GM21528 (cell line): ENCODE measurements around the gene POLR3B.

Experiments used
- ATAC-seq: cut with Tn5 transposase; IDR thresholded peaks from one replicate; pipeline ENCODE4 v1.9.1; 2021; ENCODE audit warnings: mild to moderate bottlenecking, moderate library complexity; ENCODE audit not compliant: unreplicated experiment, low FRiP score

The POLR3B gene

GRCh38 chr12:106409878-106410277, 52.3 kb downstream of the POLR3B start:
- no peak for ATAC-seq

- ATAC-seq = no peak
Measured at GRCh38 chr12:106412563-106412962, 55.0 kb downstream of the POLR3B start.

- no peak for ATAC-seq
Measured at GRCh38 chr12:106415134-106415533, 57.6 kb downstream of the POLR3B start.

DNA sequence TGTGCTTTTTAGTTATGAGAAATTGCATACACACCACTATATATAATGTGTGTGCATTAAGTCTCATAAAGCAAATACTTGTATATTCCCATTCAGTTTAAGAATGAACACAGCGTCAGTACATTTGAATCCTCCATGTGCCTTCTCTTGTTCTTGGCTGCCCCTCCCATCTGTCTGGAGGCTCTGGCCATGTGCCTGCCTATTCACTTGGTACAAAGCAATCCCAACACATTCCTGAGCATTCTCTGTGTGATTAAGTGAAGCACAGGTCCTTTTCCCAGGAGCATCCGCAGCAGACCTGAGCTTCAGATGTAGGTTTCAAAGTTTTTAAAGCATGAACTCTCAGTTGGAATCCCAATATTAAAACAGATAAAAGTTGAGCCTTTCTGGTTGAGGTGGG, 58.7 kb downstream of the POLR3B start:
- ATAC-seq = no peak

DNA sequence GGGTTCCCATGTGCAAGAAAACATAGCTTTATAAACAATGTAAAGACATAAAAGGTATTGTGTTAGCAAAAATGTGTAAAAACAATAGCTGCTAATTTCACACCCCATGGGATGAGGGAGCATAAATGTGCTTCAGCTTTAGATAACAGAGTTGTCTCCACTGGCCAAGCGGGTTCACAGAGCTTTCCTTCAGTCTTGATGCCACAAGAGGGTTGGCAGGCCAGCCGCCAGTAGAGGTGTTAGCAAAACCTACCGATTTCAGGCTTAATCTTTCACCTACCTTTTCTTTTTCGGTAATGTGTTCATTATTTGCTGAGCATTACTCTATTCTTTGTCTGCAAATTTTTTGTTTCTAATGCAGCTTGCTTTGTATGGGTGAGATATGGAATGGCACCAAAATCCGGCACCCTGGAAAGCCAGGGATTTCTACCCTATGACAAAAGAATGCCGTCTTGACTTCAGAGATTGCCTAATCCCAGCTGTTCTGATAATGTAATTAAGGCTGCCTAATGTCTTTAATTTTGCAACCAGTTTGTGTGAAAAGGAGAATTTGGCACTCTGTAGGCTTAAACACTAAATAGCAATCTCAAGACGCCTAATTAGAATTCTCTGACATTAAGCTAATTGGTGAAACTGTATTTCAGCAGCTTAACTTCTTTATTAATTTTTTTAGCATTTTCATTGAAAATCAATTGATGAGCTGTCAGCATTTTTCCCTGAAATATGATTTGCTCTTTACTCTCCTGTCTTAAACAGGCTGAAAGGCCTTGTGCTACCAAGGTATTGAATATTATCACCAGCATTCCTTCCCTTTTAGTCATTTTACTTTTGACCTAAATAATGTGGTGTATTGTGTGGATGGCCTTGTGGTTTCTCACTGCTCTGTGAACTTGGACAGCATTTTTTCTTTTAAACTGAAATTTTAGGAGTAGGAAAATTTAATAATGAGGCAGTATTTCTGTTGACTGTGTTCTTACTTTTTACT, 60.7 kb downstream of the POLR3B start:
- ATAC-seq = no peak

- no peak for ATAC-seq
Measured at GRCh38 chr12:106418970-106419369, 61.4 kb downstream of the POLR3B start.

- ATAC-seq = no peak
Measured at GRCh38 chr12:106423291-106423690, 65.7 kb downstream of the POLR3B start.

GRCh38 chr12:106425061-106425702, 67.6 kb downstream of the POLR3B start:
- no peak for ATAC-seq

GRCh38 chr12:106427917-106428316, 70.4 kb downstream of the POLR3B start:
- ATAC-seq = no peak

DNA sequence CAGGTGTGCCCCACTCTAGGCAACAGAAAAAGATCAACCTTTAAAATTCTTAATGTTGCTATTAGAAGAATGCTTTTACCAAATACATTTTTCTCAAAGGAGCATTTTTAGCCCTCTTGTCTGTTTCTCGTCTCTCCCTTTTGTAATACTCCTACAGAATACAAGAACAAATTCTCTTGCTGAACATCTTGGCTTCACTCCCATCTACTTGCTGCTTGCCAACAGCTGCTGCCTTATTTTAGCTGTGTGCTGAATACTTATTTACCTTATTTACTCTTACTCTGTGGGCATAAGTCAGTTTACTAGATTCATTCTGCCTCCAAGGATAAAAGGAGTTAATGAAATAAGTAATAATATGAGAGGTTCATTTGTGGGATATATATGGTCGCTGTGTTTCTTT, 70.8 kb downstream of the POLR3B start:
- no peak for ATAC-seq

- no peak for ATAC-seq
Measured at GRCh38 chr12:106429043-106429552, 71.5 kb downstream of the POLR3B start.

- ATAC-seq = no peak
Measured at GRCh38 chr12:106429636-106430035, 72.1 kb downstream of the POLR3B start.

DNA sequence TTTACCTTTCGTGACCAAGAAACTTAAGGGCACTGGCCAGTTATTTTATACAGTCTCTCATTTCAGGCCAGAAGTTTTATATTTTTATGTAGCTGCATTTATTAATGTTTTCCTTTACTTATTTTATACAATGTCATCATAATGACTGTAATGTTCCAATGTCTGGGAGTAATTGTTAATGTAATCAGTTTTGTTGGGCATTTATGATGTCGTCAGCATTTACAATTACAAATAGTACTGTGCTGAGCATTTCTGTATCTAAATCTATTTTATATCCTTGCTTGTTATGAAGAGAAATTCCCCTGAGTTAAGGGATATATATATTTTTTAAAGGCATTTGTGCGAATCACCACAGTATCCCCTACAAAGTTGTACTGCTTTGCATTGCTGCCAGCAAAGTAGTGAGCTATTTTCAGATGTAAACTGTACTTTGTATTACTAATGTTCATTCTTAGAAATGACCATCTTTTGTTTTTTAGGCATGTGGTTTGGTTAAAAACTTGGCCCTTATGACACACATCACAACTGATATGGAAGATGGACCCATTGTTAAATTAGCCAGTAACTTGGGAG, 74.4 kb downstream of the POLR3B start:
- no peak for ATAC-seq

DNA sequence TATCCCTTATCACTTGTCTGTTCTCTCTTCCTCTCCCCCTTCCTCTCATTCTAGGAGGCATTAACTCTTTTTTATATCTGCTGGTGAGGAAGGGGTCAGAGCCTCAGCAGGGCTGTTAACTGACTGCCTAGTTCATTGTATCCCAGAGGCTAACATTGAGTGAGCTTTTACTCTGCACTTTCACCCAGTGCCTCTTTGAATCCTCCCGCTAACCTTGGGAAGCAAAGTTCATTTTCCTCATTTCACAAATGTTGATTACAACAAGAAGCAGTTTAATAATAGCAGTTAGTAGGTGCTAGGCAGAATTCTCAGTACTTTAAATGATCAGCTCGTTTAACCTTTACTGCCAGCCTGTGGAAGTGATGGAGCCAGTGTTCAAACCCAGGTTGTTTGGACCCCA, 75.5 kb downstream of the POLR3B start:
- no peak for ATAC-seq

DNA sequence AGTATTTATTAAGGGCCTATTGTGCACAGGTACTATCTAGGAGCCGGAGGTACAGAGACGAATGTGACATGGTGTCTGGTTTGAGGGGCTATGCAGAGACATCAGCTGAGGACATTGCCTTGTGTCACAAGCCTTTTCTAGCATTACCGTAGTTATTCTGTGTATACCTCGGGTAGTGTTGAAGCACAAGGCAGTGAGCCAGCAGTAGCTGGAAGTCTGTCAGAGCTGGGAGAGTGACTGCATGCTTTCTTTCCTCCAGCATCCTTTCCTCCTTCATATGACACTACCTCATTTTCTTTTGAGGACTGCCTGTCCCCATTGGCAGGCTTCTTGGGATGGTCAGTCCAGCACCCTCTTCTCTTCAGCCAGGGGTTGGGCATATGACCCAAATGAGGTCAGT, 77.0 kb downstream of the POLR3B start:
- no peak for ATAC-seq

GRCh38 chr12:106436164-106436563, 78.6 kb downstream of the POLR3B start:
- no peak for ATAC-seq

DNA sequence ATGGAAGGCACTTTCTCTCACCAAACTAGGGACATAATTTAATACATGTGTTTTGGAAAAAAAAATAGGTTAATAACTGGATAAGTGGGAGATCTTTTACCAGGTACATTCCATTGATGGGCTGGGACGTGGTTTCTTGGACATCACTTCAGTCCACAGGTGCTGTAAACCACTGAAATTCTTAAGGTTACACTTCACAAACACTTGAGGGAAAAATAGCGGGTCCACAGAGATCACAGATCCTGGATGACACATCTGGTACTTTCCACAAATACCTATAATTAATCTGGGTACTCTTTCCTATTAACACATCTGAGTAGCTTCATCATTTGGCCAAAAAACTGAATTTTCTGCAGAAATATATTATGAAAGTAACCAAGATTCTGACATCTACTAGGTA, 85.0 kb downstream of the POLR3B start:
- no peak for ATAC-seq

DNA sequence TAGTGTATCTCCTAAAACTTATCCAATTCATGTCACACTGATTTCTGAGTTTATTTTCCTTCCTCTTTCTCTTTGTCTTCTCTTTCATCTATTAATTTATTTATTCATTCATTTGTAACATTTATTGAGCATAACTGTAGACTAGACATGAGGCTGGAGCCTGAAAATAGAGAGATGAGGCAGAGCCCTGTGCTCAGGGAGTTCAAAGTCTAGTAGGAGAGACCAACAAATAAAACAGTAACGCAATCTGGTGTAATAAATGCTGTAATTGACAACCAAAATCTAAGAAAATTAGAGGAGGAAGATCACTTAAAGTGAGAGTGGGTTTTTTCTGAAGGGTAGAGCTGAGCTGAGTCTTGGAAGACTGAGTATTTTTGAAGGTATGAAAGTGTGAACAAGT, 87.5 kb downstream of the POLR3B start:
- ATAC-seq = no peak

DNA sequence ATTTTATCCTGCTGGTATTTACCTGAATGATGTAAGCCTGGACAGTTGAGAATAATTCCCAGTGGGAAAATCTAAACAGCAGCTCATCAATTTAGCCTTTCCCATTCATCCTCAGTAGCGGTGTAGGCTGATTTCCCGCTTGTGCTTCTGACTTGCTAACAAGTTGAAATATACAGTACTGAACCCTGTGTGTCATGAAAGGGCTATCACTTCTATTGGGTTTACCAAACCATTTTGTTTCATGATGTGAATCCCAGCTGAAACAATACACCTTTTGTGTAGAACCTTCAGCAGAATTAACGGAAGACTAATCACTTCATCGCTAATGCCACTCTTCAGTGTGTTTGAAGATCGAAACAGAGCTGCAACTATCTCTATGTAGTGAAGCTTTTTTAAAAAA, 88.4 kb downstream of the POLR3B start:
- no peak for ATAC-seq

DNA sequence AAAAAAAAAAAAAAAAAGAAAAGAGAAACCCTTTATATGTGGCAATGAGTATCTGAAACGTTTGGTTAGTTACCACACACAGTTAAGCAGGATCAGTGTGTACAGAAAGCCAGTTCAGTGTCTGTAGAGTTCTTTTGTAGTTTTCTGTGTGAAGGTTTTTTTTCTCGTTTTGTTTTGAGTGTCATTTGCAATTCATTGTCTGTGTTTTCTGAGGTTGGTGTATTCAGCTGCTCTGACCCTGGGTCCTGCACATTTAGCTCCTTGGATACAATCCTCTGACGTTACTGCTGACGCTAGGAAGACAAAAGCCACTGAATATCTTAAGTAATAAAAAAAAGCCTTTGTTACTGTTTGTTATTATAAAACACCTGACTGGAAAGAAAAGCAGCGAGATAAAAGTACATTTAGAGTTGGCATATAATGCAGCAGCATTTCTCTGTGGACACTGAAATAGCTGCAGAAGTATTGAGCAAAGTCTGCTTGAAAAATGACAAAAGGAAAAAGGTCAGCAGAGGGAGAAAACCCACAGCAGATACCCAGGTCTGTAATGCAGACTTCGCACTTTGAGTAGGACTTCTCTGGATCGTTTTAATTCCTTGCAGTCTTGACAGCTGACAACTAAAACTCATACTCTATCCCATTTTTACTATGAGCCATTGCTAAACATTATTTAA, 89.0 kb downstream of the POLR3B start:
- no peak for ATAC-seq

GRCh38 chr12:106452309-106452708, 94.8 kb downstream of the POLR3B start:
- ATAC-seq = no peak
